ENCODE data around the gene KHSRP. TPM values are rescaled to one million over a fixed set of nuclear protein-coding genes. Genes with fewer than 3 reads are reported as not detected.
"Not testable (repeated sequence)": the region's sequence is repeated elsewhere in the genome, so short reads cannot be mapped to it uniquely, and the experiment has no call there.

KHSRP gene
- total RNA-seq, 1 donor from 2014 or later, result 200 TPM

DNA sequence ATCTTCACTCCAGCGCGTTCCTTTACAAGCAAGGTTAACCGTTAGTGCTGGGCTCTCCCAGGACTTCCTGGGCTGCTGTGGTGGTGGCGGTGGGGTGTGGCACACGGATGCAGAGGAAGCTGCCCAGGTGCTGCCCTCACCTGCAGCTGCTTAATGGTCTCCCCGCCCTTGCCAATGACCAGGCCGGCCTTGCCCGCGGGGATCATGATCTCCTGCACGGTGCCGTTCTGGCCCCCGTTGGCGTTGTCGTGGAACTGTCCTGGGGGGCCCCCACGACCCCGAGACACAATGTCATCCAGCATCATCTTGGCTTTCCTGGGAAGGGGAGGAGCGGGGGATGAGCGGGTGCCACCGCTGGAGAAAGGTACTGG is 6.1 kb downstream of the KHSRP start:
- no peak for DNase-seq (ENCODE audit: low spot score)

DNA sequence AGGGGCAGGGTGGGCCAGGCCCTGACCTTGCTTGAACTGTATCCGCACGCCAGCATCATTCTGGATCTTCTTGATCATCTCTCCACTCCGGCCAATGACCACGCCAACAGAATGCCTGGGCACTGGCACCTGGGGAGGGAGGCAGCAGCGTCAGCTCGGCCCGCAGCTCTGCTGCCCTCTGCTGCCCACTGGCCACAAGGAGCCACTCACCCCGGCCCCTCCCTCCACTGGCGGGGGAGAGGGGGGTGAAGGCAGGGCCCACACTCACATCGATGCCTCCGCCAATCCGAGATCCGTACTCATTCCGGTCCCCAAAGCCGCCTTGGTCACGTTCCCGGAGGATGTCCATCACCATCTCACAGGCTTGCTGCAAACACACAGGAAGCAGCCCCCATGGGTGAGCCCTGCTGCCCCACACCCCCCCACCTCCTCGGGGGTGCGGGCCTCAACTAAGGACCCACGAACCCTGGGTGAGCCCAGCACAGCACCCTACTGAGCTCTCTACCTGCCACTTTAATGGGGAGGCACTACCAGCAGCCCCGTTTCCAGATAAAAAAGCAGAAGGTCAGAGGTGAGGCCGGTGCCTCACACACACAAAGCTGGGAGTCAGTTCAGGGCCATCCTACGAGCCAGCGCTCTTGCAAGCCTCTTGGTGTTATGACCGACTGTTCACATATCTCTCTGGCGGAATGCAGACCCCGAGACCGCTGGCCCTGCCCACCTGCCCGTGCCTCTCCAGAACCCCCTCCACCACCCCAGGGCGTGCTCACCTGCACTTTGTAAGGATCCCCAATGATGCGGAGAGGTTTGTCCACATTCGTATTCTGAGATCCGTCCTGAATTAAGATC is 6.7 kb downstream of the KHSRP start:
- peak; percentile 50 for DNase-seq (ENCODE audit: low spot score)

DNA sequence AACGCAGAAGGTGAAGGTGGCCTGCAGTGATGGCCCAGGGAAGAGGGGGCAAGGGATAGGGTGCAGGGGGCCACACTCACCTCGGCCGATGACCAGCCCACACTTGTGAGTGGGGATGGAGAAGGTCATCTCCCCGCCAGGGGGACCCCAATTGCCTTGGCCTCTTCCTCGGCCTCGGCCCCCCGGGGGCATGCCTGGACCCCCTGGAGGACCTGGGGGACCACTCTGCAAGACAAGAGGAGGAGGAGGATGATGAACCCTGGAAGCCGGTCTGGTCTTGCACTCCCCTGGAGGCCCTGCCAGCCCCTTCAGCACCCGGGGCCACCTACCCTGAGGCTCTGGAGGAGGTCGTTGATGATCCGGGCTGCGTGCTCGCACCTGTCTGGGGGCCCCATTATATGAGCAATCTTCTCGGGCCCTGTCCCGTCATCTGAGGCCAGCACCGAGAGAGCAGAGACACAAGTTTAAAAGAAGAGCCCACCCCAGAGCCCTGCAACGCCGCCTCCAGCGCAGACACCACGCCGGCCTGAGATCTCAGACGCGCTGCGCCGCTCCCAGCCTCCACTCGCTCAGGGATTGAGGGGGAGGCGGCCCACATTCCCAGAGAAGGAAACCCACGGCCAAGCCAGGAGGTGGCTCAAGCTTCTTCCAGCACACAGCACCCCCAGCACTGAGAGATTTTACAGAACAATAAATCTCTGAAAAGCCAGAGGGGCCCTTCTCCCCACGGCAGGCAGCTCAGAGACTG is 7.8 kb downstream of the KHSRP start:
- no peak for DNase-seq (ENCODE audit: low spot score)

DNA sequence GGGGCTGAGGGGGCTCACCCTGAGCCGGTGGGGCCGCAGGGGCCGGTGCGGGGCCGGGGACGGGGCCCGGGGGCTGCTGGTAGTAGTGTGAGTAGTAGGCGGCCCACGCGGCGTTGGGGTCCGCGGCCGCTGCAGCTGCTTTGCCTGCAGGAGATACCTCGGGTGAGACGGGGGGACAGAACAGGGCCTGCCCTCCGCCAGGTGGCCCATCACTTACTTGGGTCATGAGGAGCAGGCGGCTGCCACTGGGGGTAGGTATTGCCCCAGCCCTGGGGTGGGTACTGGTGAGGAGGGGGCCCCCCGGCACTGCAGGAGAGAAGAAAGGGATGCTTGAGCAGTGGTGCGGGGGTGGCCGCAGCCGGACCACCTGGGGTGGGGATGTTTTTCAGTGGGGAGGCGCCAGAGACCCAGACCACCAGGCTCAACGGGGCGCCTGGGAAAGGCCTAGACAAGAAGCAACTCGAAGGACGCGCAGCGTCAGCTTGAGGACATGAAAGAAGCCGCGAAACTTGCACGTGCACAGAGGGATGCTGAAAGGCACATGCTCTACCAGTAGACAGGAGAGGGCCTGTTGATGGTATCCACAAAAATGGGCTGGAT is 8.9 kb downstream of the KHSRP start:
- no peak for DNase-seq (ENCODE audit: low spot score)

DNA sequence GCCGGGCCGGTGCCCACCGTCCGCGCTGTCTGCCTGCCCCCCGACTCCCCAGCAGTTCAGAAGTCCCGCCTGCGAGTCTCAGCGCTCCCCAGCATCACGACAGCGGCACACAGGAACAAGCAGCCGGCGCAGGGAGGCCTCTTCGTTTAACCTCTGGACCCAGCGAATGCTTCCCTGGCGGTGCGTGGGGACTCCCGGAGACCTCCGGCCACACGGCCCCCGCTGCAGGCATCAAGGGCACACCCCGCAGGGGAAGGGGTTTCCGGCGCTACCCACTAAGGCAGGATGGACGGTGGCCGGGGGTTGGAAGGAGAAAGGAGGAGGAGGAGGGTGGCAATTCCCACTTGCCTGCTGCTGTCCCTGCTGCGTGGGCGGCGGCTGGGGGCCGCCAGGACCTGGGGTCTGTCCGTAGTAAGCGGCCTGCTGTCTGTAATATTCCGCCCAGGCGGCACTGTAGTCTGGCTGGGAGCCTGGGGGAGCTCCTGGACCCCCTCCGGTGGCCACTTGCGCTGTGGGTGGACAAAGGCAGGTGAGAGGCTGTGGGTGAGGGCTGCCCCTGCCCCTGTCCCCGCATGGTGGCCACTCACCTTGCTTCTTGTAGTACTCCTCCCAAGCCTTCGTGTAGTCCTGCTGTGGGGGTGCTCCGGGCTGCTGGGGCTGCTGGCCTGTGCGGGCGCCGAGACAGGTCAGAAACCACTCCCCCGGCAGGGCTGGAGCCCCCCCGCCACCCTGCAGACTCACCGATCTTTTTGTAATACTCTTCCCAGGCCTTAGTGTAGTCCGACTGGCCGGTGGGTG is 9.6 kb downstream of the KHSRP start:
- no peak for DNase-seq (ENCODE audit: low spot score)

DNA sequence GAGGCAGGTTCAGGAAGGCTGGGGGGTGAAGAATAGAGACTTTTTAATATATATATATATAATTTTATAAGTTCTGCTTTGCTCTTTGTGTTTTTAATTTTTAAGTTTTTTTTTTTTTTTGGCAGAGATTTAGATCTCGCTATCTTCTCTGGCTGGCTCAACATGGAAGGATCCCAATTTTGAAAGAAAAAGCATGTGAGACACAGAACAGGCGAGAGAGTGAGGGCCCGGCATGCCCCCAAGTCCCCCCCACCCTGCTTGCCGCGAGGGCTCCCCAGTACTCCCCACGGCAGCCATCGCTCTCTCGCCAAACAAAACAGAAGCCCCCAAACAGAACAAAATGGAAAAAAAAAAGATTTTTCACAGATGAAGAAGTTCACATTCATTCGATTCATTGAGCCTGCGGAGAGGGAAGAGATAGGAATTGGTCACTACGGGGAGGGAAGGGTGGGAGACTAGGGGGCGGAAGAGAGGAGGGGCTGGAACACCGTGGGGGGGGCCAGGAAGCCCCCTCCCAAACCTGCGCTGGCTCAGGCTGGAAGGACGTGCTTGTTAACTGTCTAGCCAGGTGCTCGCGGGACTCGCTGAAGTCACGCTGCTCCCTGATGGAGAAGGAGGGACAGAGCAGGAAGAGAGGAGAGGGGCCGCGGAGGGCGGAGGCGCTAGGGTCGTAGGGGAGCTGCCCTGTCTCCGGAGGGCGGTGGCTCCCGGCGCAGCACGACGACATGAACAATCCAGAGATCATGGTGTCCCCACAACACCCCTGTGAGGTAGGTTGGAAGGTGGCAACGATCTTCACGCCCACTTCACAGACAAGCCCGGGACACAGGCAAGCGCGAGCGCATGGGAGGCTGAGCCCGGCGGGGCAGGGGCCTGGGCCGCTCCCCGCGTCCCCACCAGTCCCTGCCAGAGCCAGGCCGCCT is 10.6 kb downstream of the KHSRP start:
- DNase-seq (ENCODE audit: low spot score), result no peak

DNA sequence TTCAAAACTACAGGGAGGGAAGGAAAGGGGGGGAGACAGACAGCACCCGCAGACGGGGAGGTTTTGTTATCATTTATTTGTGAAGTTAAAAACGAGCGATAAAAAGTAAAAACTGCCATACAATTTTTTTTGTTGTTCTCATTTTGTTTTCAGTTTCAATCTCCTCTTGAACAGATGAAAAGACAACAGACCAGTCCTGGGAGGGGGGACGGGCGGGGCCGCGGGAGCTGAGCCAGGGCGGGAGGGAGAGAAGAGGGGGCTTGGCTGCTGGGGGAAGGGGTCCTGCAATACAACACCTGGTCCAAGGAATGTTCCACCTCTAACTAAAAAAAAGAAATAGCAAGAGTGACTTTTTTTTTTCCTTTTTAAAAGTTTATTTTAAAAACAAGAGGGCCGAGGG is 11.3 kb downstream of the KHSRP start:
- DNase-seq (ENCODE audit: low spot score), result no peak

DNA sequence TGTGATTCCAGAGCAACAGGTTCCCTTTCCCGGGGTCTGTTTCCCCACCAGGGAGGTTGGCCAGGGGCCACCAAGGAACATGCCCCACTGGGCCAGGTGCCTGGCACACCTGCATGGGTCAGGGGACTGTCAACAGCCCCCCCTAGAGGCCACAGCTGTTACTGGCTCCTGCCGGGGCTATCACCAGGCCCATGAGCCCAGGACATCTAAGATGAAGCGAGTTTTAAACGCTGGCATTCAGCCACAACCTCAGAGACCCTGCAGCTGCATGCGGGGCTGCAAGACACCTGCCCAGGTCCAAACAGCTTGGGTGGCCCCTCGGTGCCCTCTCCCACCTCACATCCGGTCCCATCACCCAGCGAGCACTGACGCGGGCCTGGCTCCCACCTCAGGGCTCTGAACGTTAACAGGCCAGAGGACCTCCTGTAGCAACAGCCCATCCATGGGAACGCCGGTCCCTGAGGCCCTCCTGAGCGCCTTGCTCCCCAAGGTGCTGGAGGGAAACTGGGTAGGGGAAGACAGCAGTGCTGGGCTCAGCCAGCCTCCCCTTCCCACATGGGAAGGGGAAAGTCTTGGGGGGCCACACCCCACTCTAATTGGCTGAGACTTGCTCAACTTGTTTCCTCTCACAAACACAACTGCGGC is 12.0 kb downstream of the KHSRP start:
- DNase-seq (ENCODE audit: low spot score), result no peak

DNA sequence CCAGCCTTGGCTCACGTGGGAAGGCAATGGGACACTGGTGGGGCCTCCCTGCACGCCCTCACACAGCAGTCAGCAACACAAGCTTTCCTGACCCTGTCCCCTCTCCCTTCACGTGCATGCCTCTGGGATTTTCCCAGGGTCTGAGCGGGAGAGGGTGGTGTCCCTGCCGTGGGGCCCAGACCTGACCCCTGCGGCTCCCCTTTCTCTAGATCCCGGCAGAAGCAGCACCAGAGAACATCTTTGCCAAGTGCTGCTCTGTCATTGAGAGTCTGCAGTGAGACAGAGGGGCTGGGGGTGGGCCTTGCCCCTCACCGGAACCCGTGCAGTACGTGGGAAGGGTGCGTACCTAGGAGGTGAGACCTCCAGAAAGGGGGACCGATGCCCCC is 12.6 kb downstream of the KHSRP start:
- no peak for DNase-seq (ENCODE audit: low spot score)

DNA sequence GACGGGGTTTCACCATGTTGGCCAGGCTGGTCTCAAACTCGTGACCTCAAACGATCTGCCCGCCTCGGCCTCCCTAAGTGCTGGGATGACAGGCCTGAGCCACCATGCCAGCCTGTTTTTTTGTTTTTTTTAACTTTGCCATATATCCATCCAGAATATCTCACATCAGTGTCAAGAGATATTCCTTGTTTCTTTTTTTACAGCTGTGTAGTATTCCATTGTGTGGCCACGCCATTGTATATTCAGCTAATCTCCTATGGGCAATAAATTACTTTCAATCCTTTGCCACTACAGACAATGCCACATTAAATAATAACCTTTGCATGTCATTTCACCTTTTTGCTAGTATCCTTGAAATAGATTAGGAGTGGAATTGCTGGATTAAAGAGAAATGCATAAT is 15.3 kb downstream of the KHSRP start:
- no peak for DNase-seq (ENCODE audit: low spot score)

DNA sequence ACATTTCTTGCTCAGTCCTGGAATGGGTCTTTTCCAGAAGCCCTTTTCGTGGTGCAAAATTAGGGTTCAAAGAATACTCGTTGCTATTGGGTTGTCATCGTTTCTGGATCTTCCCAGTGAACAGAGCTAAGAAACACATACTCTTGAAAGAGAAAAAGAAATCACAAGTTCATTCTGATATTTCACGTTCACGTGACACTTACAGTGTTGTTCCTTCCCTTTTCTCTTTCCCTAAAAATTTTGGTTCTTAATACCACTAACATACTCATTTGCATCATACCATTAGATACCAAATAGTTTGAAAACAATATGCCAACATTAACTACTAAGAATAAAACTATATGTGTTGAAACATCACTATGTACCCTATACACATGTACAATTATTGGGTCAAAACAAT is 18.2 kb downstream of the KHSRP start:
- DNase-seq (ENCODE audit: low spot score), result no peak

DNA sequence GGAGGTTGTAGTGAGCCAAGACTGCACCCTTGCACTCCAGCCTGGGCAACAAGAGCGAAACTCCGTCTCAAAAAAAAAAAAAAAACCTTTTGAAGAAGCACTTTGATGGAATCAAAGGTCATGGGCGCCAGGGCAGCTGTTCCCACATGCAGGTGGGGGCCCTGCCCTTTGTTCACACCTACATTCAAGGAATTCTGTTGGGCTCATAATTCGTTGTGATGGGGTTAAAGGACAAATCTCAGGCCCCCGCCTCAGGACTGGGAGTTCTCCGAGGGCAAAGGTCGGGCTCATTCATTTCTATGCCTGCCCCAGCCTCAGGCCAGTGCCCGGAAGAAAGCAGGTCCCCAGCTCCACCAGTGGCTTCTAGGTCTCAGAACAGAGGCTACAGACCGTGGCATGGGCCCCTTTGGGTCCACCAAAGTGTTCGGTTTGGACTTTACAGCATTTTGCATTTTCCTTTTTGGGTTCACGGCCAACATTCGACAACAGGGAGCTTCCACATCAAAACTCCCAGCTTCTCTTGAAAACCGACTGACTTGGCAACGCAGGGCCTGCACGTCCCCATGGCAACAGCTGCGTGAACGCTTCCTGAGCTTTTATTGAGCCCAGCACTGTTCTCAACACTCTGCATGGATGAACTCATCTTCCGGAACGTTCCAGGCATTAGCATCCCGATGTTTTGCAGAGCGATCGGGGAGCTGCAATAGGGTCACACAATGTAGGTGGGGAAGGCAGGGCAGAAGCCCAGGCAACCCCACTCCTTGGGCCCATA is 21.6 kb downstream of the KHSRP start:
- no peak for DNase-seq (ENCODE audit: low spot score)

DNA sequence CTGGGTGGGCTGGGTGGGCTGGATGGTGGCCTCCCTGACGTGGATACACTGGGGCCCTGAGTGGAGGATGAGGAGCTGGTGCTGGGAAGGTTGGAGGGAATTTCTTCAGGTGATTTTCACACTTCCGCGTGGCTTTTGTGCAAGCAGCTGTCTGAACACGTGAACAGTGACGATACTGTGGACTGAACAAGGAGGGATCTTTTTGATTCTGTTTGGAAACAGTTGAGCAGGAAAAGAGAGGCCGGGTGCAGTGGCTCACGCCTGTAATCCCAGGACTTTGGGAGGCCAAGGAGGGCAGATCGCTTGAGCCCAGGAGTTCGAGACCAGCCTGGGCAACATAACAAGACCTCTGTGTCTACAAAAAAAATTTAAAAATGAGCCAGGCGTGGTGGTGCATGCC is 22.6 kb downstream of the KHSRP start:
- no peak for DNase-seq (ENCODE audit: low spot score)

DNA sequence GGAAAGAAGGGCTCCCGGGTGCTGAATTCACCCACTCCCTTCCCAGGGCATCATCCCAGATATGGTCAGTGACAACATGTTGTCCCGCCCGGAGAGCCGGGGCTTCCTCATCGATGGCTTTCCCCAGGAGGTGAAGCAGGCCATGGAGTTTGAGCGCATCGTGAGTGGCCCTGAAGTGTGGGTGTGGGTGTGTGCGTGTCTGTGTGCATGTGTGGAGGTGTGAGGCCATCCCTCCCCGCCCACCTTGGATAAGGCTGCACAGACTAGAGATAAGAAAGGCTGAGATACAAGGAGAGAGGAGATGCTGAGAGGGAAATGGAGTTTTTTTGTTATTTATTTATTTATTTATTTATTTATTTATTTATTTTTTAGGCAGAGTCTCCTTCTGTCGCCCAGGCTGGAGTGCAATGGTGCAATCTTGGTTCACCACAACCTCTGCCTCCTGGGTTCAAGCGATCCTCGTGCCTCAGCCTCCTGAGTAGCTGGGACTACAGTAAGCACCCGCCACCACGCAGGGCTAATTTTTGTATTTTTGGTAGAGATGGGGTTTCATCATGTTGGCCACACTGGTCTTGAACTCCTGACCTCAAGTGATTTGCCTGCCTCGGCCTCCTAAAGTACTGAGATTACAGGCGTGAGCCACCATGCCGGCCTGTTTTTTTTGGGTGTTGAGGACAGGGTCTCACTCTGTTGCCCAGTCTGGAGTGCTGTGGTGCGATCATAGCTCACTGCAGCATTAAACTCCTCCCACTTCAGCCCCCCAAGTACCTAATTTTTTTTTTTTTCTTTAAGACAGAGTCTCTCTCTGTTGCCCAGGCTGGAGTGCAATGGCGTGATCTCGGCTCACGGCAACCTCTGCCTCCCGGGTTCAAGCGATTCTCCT is 24.3 kb downstream of the KHSRP start:
- not testable (repeated sequence) for DNase-seq (ENCODE audit: low spot score)

DNA sequence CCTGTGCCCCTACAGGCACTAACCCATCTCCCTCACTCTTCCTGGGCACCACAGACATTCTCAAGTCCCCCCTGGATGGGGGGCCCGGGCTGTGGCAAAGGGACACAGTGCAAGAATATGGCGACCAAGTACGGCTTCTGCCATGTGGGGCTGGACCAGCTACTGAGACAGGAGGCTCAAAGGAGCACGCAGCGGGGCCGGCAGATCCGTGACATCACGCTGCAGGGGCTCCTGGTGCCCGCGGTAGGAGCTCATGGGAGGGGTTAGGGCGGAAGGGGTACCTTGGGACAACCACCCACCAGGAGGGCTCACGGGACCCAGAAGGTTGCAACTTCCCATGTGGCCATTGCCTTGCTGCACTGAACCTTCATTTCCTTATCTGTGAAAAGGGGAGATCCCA is 28.3 kb downstream of the KHSRP start:
- DNase-seq (ENCODE audit: low spot score), result no peak

DNA sequence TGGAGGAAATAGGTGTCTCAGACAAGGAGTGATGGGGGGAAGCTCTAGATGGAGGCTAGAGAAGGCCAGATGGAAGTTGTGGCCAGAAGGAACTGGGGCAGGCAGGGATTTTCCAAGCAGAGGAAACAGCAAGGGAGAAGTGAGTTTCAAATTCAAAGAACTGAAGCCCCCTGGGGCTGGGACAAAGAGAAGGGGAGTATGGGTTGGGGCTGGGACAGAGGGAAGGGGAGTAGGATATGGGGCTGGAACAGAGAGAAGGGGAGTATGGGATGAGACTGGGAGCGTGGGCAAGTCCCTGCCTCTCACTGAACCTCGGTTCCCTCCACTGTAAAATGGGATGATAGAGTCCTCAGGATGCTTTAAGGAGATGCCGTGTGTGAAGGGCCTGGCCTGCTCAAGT is 29.8 kb downstream of the KHSRP start:
- no peak for DNase-seq (ENCODE audit: low spot score)

DNA sequence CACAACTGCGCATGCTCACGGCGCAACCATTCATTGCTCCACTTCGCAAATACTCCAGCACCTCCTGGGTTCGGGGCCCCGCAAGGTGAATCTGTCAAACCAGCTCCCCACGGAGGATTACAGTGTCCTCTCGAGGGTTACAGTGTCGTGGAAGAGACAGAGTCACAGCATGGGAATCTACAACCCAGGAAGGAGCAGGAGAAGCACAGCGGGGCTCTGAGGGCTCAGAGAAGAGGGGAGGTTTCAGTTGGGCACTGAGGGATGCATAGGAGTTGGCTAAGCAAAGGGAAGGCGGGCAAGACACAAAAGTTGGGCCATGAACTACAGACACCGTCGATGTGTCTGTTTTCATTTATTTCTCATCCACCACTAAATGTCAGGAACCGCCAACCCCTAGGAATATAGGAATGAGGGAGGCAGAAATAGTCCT is 30.6 kb downstream of the KHSRP start:
- DNase-seq (ENCODE audit: low spot score), result no peak

Measured in ureter (tissue), 1 donor.